GM18498 (cell line): ENCODE data around the gene TNFRSF19.
A peak's percentile ranks its signal among the peaks of the same experiment; 100 is the strongest.
"Not testable (repeated sequence)": the region's sequence is repeated elsewhere in the genome, so short reads cannot be mapped to it uniquely, and the experiment has no call there.

Experiments
- ATAC-seq: cut with Tn5 transposase; IDR thresholded peaks from one replicate; pipeline ENCODE4 v1.9.1; 2021; ENCODE audit warnings: mild to moderate bottlenecking, moderate library complexity; ENCODE audit not compliant: unreplicated experiment

The TNFRSF19 gene

DNA sequence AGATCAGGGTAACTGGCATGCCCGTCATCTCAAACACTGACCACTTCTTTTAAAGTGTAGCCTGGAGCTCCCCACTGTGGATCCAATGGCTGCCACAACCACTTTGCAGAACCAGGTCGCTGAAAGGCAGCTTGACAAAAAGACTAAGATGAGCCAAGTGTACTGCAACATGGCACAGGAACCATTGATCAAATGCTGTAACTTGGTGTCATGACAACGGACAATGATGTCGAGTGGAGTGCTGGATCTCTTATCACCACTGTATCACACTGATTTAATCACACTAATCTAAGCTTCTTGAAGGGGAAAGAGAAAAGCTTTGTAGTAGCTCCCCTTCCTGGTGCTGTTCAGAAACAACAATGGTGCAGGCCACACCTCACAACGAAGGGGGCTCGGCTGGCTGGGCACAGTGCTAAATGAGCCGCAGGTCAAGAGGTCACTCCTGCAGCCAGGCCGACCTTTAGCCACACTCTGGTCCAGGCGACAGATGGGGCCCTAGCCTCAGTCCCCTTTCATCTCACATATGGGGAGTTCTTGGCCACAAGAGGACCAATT, 2.2 kb upstream of the TNFRSF19 start:
- no peak for ATAC-seq

DNA sequence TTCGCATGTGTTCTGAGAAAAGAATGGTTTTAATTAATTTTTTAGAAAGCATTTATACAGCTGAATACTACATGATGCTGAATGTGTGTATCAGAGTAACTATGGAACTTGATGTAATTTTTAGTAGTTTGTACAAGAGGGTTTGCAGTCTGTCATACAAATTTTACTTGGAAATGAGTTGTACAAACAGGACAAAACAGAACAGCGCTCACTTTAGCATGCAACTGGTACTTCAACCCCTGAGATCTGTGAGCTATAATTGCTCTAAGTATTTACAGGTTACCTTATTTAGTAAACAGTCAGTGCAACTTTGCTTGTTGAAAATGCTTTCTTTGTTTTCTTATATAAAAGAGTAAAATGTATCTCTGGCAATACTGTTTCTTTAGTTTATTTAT, 706 bp downstream of the TNFRSF19 start:
- no peak for ATAC-seq

- no peak for ATAC-seq
These were observed 1.2 kb downstream of the TNFRSF19 start for GRCh38 chr13:23571431-23571830.

GRCh38 chr13:23572836-23573235, 2.6 kb downstream of the TNFRSF19 start:
- no peak for ATAC-seq

DNA sequence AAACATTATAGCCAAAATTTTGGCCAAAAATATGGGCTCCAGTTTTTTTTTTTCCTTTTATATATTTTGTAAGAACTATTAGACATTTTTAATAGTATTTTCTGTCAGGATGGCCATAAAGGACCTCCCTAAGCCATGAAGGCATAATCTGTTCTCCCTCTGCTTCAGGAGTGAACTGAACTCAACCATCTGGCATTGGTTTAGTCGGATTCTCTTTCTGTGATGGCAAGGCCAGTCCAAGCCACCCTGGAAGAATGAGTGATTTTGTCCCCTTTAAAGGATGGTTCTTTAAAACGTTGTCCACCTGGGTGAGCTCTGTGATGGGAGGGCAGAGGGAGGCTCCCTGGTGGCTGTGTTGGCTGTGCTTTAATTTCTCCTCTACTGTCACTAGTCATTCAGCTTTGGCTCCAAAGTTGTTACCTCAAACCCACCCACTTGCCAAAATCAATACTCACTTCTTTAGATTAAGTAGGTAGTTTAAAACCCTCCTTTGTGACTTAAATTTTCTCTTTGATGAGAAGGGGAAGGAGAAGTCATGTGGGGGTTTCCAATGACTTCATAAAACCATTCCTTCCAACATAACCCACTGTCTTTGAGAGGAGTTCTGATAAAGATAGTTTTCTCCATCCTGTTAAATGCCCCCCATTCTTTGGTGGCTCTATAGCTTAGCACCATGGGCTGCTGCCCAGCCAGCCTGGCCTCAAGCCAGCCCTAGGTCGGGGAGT, 4.4 kb downstream of the TNFRSF19 start:
- no peak for ATAC-seq

DNA sequence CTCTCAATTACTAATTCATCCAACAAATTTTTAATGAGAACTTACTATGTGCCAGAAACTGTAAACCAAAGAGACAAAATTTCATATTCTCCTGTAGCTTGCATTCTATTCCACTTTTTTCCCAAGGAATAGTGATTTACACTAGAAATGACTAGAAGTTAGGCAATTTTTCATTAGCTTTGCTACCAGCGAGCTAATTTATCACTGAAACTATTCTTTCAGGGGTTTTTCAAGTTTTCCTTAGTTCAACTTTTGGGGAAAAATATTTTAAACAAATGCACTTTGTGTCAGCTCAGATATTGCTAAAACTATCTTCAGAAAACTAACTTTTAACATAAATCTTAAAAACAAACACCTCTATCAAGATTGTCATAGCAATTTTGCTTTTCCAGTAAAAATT, 5.4 kb downstream of the TNFRSF19 start:
- ATAC-seq, result no peak

- peak; percentile 52 for ATAC-seq
These were observed 8.3 kb downstream of the TNFRSF19 start for GRCh38 chr13:23578411-23579071.

DNA sequence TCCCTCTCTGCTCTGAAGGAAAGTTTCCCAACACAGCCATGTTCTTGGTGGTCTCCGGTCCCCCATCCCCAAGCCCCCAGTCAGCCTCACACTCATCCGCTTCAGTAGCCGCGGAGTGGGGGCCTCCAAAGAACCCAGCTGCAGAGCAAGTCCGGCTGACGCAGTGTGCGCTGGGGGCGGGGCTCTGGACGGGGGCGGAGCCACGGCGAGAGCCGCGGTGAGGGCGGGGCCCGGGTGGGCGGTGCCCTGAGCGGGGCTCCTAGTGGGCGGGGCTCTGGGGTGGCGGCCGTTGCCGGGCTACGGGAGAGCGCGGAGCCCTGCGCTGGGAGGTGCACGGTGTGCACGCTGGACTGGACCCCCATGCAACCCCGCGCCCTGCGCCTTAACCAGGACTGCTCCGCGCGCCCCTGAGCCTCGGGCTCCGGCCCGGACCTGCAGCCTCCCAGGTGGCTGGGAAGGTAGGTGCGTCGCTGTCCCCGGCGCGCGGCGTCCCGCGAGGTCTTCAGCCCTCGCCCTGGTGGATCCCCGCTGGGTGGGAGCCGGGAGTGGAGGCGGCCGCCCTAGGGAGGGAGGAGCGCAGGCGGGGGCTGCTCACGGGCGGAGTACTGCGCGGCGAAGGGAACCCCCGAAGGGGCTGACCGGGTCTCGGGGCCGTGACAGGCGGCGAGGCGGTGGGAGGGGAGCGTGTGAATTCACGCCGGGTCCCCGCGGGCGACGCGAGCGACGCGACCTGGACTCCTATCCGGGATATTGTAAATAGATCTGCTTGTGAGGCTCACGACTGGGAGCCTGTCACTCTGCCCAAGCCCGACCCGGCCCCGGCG, 9.1 kb downstream of the TNFRSF19 start:
- peak; percentile 90 for ATAC-seq

DNA sequence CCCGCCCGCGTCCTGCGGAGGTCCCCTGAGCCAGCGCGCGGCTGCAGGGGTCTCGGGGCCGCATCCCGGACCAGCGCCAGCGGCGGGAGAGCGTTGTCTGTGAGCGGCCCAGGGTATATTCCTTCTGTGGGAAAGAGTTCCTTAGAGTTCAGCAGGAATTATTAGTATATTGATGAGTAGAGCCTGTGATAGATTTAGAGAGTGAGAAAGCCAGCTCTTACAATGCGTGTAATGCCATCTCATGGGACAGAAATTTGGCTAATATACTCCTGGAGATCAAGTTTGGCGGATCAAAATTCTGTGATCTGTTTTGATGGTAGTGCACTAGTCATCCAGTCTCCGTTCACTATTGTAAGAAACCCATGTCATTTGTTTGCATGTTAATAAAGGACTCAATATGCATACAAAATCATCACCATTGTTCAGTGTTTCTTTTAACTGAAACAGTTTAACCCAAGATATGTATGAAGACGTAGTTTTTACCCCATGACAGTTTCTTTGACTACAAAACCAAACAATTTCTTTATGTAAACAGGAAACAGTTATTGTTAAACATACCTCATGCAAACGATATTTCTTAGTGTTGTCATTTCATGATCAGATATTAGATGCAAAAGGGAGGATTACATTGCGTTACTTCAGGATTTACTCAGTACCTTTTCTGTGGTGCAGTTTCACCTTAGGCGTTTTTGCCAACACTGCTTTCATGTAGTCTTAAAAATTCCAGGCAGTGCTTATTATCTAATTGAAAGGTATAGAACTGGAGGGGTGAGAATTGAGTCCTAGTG, 9.9 kb downstream of the TNFRSF19 start:
- no peak for ATAC-seq

- no peak for ATAC-seq
These were observed 10.5 kb downstream of the TNFRSF19 start for GRCh38 chr13:23580684-23581060.

- no peak for ATAC-seq
These were observed 13.3 kb downstream of the TNFRSF19 start for GRCh38 chr13:23583491-23583890.

DNA sequence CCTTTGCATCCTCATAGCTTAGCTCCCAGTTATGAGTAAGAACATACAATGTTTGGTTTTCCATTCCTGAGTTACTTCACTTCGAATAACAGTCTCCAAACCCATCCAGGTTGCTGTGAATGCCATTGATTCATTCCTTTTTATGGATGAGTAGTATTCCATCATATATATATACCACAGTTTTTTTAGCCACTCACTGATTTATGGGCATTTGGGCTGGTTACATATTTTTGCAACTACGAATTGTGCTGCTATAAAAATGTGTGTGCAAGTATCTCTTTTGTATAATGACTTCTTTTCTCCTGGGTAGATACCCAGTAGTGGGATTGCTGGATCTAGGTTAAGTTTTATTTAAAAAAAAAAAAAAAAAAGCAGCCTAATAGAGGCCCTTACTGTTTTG, 14.1 kb downstream of the TNFRSF19 start:
- ATAC-seq, result no peak

GRCh38 chr13:23586336-23586735, 16.1 kb downstream of the TNFRSF19 start:
- ATAC-seq, result no peak

GRCh38 chr13:23588666-23589065, 18.5 kb downstream of the TNFRSF19 start:
- no peak for ATAC-seq

GRCh38 chr13:23592596-23592995, 22.4 kb downstream of the TNFRSF19 start:
- no peak for ATAC-seq

GRCh38 chr13:23593148-23593547, 22.9 kb downstream of the TNFRSF19 start:
- ATAC-seq, result no peak

GRCh38 chr13:23594290-23594689, 24.1 kb downstream of the TNFRSF19 start:
- not testable (repeated sequence) for ATAC-seq

- no peak for ATAC-seq
These were observed 28.2 kb downstream of the TNFRSF19 start for GRCh38 chr13:23598369-23598768.

DNA sequence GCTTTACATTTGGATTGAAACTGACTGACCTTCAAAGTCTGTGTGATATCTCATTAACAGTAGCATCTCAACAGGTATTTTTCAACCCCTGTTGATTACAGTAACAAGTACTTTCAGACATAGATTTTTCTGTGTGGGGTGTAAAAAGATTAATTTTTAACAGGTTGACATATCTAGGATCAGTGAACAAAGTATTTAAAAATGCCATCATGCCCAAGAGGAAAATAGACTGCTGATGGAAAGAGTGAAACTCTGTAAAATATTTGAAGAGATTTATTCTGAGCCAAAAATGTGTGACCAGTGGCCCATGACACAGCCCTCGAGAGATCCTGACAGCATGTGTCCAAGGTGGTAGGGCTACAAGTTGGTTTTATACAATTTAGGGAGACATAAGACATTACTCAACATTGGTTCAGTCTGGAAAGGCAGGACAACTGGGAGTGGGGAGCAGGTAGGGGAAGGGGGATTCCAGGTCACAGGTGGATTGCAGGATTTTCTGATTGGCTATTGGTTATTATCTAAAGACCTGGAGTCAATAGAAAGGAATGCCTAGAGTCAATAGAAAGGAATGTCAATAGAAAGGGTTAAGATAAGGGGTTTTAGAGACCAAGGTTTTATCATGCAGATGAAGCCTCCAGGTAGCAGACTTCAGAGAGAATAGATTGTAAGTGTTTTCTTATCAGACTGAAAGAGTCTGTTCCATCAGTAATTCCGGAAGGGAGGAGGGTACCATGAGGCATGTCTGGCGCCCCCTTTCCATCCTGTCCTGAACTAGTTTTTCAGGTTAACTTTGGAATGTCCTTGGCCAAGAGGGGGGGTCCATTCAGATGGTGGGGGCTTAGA, 29.1 kb downstream of the TNFRSF19 start:
- no peak for ATAC-seq

DNA sequence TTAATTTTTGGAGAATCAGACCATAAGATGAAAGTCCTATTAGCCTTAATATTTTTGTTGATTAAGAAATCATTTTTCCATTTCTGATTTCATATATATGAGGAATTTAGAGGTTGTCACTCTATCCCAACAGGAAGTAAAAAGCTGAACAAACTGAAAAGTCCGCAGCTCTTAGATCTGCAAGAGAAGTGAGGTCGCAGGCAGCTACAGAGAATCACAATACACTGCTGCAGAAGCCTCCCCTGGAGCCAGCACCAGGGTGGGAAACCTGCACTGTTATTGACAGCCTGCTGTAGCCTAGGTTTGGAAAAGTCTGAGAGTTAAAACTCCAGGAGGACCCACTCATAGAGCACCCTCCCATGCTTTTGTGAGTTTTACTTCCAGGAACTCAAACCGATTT, 29.9 kb downstream of the TNFRSF19 start:
- ATAC-seq, result no peak
